Retinal pigment epithelial cell (primary cell): ENCODE data around the gene GRPEL1.

Experiments used
- DNase-seq: peaks from one replicate; pipeline ENCODE4 v3.0.0-alpha.2; 2010; ENCODE audit warnings: low read depth
- H3K4me3 ChIP-seq: 2 replicates; pipeline ENCODE4 v1.5.1; 2011; ENCODE audit warnings: mild to moderate bottlenecking, low read length, control low read depth, moderate library complexity
- TF ChIP-seq, protein P1 (sequence below): conservative IDR thresholded peaks from 2 replicates; pipeline ENCODE4 v1.5.1; 2011; ENCODE audit warnings: low read depth, low read length, control low read depth, inconsistent platforms

GRPEL1 gene

DNA sequence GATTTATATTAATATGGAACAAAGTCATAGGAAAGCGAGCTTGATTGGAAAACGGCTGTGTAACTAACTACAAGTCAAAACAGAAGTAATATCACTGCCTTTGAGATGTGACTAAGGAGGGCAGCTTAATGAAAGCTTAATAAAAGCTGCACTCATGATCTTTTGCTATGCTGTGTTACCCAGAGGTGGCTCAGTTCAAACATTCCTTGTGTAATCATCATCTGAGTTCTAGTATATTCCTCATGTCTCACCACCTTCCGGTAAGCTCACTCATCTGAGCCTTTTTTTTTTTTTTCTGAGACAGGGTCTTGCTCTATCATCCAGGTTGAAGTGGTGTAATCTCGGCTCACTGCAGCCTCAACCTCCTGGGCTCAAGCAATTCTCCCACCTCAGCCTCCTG lies 5.0 kb downstream of the GRPEL1 start:
- no peak for DNase-seq
- H3K4me3 ChIP-seq = no peak overlapping the region
- TF ChIP-seq, protein P1, sequence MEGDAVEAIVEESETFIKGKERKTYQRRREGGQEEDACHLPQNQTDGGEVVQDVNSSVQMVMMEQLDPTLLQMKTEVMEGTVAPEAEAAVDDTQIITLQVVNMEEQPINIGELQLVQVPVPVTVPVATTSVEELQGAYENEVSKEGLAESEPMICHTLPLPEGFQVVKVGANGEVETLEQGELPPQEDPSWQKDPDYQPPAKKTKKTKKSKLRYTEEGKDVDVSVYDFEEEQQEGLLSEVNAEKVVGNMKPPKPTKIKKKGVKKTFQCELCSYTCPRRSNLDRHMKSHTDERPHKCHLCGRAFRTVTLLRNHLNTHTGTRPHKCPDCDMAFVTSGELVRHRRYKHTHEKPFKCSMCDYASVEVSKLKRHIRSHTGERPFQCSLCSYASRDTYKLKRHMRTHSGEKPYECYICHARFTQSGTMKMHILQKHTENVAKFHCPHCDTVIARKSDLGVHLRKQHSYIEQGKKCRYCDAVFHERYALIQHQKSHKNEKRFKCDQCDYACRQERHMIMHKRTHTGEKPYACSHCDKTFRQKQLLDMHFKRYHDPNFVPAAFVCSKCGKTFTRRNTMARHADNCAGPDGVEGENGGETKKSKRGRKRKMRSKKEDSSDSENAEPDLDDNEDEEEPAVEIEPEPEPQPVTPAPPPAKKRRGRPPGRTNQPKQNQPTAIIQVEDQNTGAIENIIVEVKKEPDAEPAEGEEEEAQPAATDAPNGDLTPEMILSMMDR = no peak

DNA sequence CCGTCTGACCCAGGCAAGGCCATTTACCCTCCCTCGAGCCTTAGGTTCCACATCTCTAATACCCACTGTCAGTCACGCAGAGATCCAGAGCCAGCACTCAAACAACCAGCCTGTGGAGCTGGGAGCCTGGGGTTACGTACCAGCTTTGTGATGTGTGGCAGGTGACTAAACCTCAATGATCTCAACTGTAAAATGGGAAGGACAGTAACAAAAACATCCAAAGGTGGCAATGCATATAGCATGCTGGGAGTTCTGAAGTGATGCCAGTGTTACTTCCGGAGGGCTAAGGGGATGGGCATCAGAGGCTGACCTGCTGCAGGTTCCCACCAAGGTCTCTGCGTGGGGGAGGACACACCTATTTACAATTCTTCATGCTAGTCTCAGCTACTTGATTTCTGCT lies 6.0 kb downstream of the GRPEL1 start:
- H3K4me3 ChIP-seq = no peak overlapping the region
- TF ChIP-seq, protein P1 = no peak
- no peak for DNase-seq

GRCh38 chr4:7060346-7061150 lies 7.3 kb downstream of the GRPEL1 start:
- DNase-seq = no peak
- H3K4me3 ChIP-seq = no peak overlapping the region
- TF ChIP-seq, protein P1 = no peak

GRCh38 chr4:7059662-7060061 lies 8.2 kb downstream of the GRPEL1 start:
- DNase-seq = no peak
- H3K4me3 ChIP-seq = no peak overlapping the region
- TF ChIP-seq, protein P1 = no peak

DNA sequence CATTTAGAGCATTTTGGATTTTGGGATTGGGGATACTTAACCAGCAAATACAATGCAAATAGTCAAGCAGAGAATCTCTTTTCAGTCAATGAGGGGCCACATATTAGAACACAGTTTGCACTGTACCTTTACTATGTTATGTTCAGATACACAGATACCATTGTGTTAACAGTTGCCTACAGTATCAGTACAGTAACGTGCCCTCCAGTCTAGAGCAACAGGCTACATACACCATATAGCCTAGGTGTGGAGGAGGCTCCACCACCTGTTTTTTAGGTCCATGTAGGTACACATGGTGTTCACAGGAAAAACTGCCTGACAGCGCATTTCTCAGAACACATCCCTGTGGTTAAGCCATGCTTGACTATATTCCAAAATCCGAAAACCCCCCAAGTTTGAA lies 9.1 kb downstream of the GRPEL1 start:
- no peak for DNase-seq
- TF ChIP-seq, protein P1 = no peak
- no peak overlapping the region for H3K4me3 ChIP-seq

- H3K4me3 ChIP-seq = no peak overlapping the region
- no peak for DNase-seq
- TF ChIP-seq, protein P1 = no peak
Observed at GRCh38 chr4:7055990-7056325, 11.9 kb downstream of the GRPEL1 start.
